ENCODE results near the gene TH. TPM values are rescaled to one million over a fixed set of nuclear protein-coding genes. Genes with fewer than 3 reads are reported as not detected.

Gene TH
- total RNA-seq, 1 donor from 2014 or later, result 2.0 TPM

DNA sequence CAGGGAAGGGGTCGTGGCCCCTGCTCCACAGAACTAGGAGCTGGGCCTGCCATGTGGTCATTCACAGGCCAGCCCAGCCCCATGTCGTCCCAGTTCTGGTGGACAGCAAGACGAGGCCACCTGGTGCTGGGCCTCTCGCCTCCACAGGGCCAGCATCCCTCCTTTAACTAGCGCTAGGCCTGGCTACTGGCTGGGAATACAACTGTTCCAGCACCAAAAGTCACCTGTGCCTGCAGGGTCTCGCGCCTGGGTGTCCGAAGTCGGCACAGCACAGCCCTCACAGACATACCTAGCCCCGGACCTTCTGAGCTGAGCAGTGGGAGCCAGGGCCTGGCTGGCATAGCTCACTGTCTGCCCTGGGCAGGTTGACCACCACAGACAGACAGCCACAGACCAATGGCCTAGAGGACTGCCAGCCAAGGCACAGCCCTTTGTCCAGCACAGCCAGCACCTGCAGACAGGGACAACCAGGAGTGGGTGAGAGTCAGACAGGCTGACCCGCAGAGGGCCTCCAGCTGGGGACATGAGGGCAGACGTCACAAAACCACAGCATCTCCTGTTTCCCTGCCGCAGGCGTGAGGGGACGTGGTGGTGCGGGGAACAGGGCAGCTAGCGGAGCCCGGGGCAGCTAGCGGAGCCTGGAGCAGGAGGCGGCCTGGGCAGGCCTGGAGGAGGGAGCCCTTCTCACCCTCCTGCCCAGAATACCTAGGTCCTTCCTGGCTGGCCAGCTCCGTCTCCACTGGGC, 27.2 kb upstream of the TH start:
- peaks cover 5% of the 10 kb centered on the region for H3K4me1 ChIP-seq
- no peaks in the 10 kb centered on the region for H3K36me3 ChIP-seq
- peaks cover 10% of the 10 kb centered on the region for H3K27me3 ChIP-seq
- TF ChIP-seq EZH2phosphoT487 (IDR thresholded peaks at IDR 0.05) (no peak), CTCF (IDR thresholded peaks at IDR 0.05) (no peak), EZH2 (IDR thresholded peaks at IDR 0.05) (no peak)
- no peaks in the 10 kb centered on the region for H4K20me1 ChIP-seq (ENCODE audit: low read depth)
- H3K9ac ChIP-seq, result no peak overlapping the region
- no peak overlapping the region for H3K4me3 Mint-ChIP-seq
- H3K36me3 Mint-ChIP-seq, result no peaks in the 10 kb centered on the region
- DNase-seq (ENCODE audit: low spot score), result no peak
- H2AFZ ChIP-seq (replicated peaks), result no peak overlapping the region
- H3K4me3 ChIP-seq, result no peak overlapping the region
- H3K79me2 ChIP-seq (ENCODE audit: low read depth), result no peaks in the 10 kb centered on the region
- H3K4me2 ChIP-seq, result no peak overlapping the region
- H3F3A ChIP-seq (ENCODE audit: low read depth), result no peaks in the 10 kb centered on the region
- H3K27ac Mint-ChIP-seq, result no peak overlapping the region
- H3K4me1 Mint-ChIP-seq, result peaks cover 12% of the 10 kb centered on the region
- H3K27me3 Mint-ChIP-seq (ENCODE audit: insufficient read depth, low read depth), result peaks cover 16% of the 10 kb centered on the region
- H3K9me3 Mint-ChIP-seq, result peaks cover 5% of the 10 kb centered on the region
- H3K27ac ChIP-seq, result no peak overlapping the region
- no peaks in the 10 kb centered on the region for H3K9me3 ChIP-seq (ENCODE audit: low read depth)

- Histone ChIP-seq H3K36me3 (no peaks in the 10 kb centered on the region), H3K4me1 (peaks cover 5% of the 10 kb centered on the region), H3K4me2 (no peak overlapping the region), H3K9me3 (ENCODE audit: low read depth) (no peaks in the 10 kb centered on the region), H3K27me3 (peaks cover 10% of the 10 kb centered on the region), H3F3A (ENCODE audit: low read depth) (no peaks in the 10 kb centered on the region), H3K27ac (no peak overlapping the region), H4K20me1 (ENCODE audit: low read depth) (no peaks in the 10 kb centered on the region), H3K9ac (no peak overlapping the region), H3K4me3 (no peak overlapping the region), H3K79me2 (ENCODE audit: low read depth) (no peaks in the 10 kb centered on the region), H2AFZ (replicated peaks) (no peak overlapping the region)
- TF ChIP-seq CTCF (IDR thresholded peaks at IDR 0.05) (no peak), EZH2phosphoT487 (IDR thresholded peaks at IDR 0.05) (no peak), EZH2 (IDR thresholded peaks at IDR 0.05) (no peak)
- no peak overlapping the region for H3K27ac Mint-ChIP-seq
- H3K4me1 Mint-ChIP-seq, result peaks cover 12% of the 10 kb centered on the region
- no peak for DNase-seq (ENCODE audit: low spot score)
- no peaks in the 10 kb centered on the region for H3K36me3 Mint-ChIP-seq
- H3K27me3 Mint-ChIP-seq (ENCODE audit: insufficient read depth, low read depth), result peaks cover 18% of the 10 kb centered on the region
- peak overlapping the region; percentile 30 for H3K4me3 Mint-ChIP-seq
- H3K9me3 Mint-ChIP-seq, result peaks cover 5% of the 10 kb centered on the region
These were observed 26.3 kb upstream of the TH start for GRCh38 chr11:2197771-2198520.

DNA sequence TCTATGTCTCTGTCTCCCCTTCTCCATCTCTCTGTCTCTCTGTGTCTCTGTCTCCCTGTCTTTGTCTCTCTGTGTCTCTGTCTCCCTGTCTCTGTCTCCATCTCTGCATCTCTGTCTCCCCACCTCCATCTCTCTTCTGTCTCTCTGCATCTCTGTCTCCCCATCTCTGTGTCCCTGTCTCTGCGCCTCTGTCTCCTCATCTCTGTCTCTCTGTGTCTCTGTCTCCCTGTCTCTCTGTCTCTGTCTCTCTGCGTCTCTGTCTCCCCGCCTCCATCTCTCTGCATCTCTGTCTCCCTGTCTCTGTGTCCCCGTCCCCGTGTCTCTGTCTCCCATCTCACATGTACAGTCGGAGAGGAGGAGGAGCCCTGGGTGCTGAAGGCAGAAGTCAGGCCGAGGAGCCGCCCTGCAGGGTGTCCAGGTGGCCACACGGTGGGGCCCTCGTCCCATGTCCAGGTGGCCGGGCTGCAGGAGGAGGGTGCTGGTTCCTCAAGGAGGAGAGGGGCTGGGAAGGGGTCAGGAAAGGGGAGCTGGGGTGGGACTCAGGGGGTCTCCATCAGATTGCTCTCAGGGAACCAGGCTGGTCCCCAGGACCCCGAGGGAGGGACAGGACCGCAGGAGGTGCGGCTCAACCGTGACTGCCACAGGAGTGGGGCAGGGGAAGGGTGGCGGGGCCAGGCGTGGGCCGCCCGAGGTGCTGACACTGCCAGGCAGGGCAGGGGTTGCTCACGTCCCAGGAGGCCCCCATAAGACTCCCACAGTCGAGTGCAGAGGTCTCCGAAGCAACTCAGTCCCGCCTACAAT, 25.6 kb upstream of the TH start:
- H3K27ac ChIP-seq, result no peak overlapping the region
- no peak overlapping the region for H3K4me2 ChIP-seq
- H3K27me3 ChIP-seq, result peaks cover 10% of the 10 kb centered on the region
- peaks cover 8% of the 10 kb centered on the region for H3K4me1 ChIP-seq
- peaks cover 18% of the 10 kb centered on the region for H3K27me3 Mint-ChIP-seq (ENCODE audit: insufficient read depth, low read depth)
- H3K9me3 ChIP-seq (ENCODE audit: low read depth), result no peaks in the 10 kb centered on the region
- no peak overlapping the region for H3K4me3 ChIP-seq
- DNase-seq (ENCODE audit: low spot score), result peak; percentile 93
- H3K9me3 Mint-ChIP-seq, result peaks cover 5% of the 10 kb centered on the region
- H3K79me2 ChIP-seq (ENCODE audit: low read depth), result no peaks in the 10 kb centered on the region
- H3K36me3 ChIP-seq, result no peaks in the 10 kb centered on the region
- TF ChIP-seq CTCF (IDR thresholded peaks at IDR 0.05) (peak; percentile 96), EZH2phosphoT487 (IDR thresholded peaks at IDR 0.05) (no peak)
- H3K4me3 Mint-ChIP-seq, result no peak overlapping the region
- no peak overlapping the region for H3K27ac Mint-ChIP-seq
- no peak overlapping the region for H2AFZ ChIP-seq (replicated peaks)
- no peak overlapping the region for H3K9ac ChIP-seq
- H3F3A ChIP-seq (ENCODE audit: low read depth), result no peaks in the 10 kb centered on the region
- no peaks in the 10 kb centered on the region for H4K20me1 ChIP-seq (ENCODE audit: low read depth)
- peaks cover 12% of the 10 kb centered on the region for H3K4me1 Mint-ChIP-seq
- no peaks in the 10 kb centered on the region for H3K36me3 Mint-ChIP-seq

All from neural progenitor cell (in vitro differentiated cells).